Mucosa of descending colon (tissue), 3 donors: ENCODE measurements around the gene DLGAP5. TPM values are rescaled to one million over a fixed set of nuclear protein-coding genes. Genes with fewer than 3 reads are reported as not detected.

Experiments
- ATAC-seq: fragments of 200-7000 bp; cut with Tn5 transposase; one replicate; pipeline ENCODE4 v1.9.1; 2020; ENCODE audit warnings: mild to moderate bottlenecking, moderate library complexity
- DNase-seq, 3 donors: peaks; one replicate each; pipeline ENCODE4 v3.0.0-alpha.2; 2020
- H3K36me3 ChIP-seq: fragments of 200-600 bp; one replicate; pipeline ENCODE4 v1.8.0; 2021; ENCODE audit warnings: low read depth, mild to moderate bottlenecking
- H3K4me1 ChIP-seq: fragments of 200-600 bp; one replicate; pipeline ENCODE4 v1.8.0; 2021; ENCODE audit warnings: low read depth, mild to moderate bottlenecking
- H3K4me3 ChIP-seq: fragments of 200-600 bp; one replicate; pipeline ENCODE4 v1.8.0; 2021; ENCODE audit warnings: mild to moderate bottlenecking
- H3K9me3 ChIP-seq: fragments of 200-600 bp; one replicate; pipeline ENCODE4 v1.8.0; 2021; ENCODE audit warnings: mild to moderate bottlenecking
- intact Hi-C, 2 donors: fragments of 100-400 bp; cut with DNase I in 1 of 2; cut with micrococcal nuclease in 1 of 2; formaldehyde crosslinking; loops; one replicate each; pipeline versions ENCODE4 v1.11.0 to v1.11.1; 2022; cut with DNase I, micrococcal nuclease
- total RNA-seq, 3 donors: library from RNA; stranded (reverse); fragmentation: NEBNext Ultra II Directional in 2 of 3; extraction: Animal tissue kit (Norgen Biotek cat#: 25700) in 2 of 3; gene quantifications; one replicate each; pipeline versions ENCODE4 v1.2.1 to v1.2.4, GENCODE V29; 2021 to 2023
- TF ChIP-seq, protein P1 (sequence below): fragments of 200-600 bp; IDR thresholded peaks from one replicate; pipeline ENCODE4 v1.8.0; 2022; ENCODE audit warnings: antibody characterized with exemption, mild to moderate bottlenecking
- donor health status: DM: no; HTN: no; CAD: no; lungs with moderate emphysema.
- donor health status: DM: no; HTN: no; CAD: no.
- donor health status: DM: no; HTN: yes; CAD: no.

DLGAP5 gene
- total RNA-seq, 3 donors from 2014 or later = 2.0 to 13.7 (median 3.3) TPM

- TF ChIP-seq, protein P1, sequence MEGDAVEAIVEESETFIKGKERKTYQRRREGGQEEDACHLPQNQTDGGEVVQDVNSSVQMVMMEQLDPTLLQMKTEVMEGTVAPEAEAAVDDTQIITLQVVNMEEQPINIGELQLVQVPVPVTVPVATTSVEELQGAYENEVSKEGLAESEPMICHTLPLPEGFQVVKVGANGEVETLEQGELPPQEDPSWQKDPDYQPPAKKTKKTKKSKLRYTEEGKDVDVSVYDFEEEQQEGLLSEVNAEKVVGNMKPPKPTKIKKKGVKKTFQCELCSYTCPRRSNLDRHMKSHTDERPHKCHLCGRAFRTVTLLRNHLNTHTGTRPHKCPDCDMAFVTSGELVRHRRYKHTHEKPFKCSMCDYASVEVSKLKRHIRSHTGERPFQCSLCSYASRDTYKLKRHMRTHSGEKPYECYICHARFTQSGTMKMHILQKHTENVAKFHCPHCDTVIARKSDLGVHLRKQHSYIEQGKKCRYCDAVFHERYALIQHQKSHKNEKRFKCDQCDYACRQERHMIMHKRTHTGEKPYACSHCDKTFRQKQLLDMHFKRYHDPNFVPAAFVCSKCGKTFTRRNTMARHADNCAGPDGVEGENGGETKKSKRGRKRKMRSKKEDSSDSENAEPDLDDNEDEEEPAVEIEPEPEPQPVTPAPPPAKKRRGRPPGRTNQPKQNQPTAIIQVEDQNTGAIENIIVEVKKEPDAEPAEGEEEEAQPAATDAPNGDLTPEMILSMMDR = no peak
- Histone ChIP-seq H3K9me3 (no peaks in the 10 kb centered on the region), H3K4me1 (no peaks in the 10 kb centered on the region), H3K36me3 (peaks cover 20% of the 10 kb centered on the region), H3K4me3 (no peak overlapping the region)
- no peak for DNase-seq
- intact Hi-C loops = no loop called here
- ATAC-seq = no peak
These were observed 48.9 kb downstream of the DLGAP5 start for GRCh38 chr14:55142466-55142865.

GRCh38 chr14:55141825-55142224 is 49.6 kb downstream of the DLGAP5 start:
- ATAC-seq (peak; percentile 5), DNase-seq (no peak)
- intact Hi-C loops = no loop called here
- H3K4me1 ChIP-seq = peaks cover 6% of the 10 kb centered on the region
- TF ChIP-seq, protein P1 = no peak
- no peak overlapping the region for H3K4me3 ChIP-seq
- no peaks in the 10 kb centered on the region for H3K9me3 ChIP-seq
- peaks cover 20% of the 10 kb centered on the region for H3K36me3 ChIP-seq

DNA sequence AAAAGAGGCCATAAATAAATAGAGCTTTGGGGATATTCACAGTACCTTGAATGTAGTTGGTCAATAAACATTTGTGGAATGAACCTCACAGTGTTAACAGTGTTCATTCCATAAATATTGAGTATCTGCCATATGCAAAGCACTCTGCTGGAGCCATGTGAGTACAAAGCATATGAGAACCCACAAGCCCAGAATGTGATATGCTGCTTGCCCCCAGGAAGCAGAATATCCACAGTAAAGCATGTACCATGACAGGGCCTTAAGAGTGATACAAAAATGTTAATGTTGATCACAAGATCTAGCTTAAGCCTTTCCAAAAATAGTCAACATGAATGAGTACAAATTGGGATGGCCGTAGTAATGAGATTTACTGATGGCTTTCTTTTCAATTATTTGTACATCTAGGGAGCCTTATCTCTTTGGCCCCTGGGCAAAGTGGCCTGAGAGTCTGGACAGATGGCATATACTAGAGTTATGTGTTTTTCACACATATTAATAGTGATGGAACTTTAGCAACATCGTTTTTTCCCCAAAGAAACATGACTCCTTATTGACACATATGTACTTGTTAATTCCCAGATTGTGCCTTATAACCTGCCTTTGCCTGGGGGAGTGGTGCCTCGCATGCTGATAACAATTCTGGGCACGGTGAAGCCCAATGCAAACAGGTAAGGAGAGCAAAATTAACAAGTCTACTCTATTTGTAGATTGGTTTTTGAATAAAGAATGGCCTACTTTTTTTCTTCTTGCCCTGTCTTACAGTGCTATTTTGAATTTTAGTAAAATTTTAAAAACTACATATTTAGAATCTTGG is 51.5 kb downstream of the DLGAP5 start:
- Histone ChIP-seq H3K9me3 (no peaks in the 10 kb centered on the region), H3K4me1 (peaks cover 13% of the 10 kb centered on the region), H3K4me3 (no peak overlapping the region), H3K36me3 (peaks cover 20% of the 10 kb centered on the region)
- DNase-seq = no peak
- intact Hi-C loops = no loop called here
- TF ChIP-seq, protein P1 = no peak
- ATAC-seq = no peak

DNA sequence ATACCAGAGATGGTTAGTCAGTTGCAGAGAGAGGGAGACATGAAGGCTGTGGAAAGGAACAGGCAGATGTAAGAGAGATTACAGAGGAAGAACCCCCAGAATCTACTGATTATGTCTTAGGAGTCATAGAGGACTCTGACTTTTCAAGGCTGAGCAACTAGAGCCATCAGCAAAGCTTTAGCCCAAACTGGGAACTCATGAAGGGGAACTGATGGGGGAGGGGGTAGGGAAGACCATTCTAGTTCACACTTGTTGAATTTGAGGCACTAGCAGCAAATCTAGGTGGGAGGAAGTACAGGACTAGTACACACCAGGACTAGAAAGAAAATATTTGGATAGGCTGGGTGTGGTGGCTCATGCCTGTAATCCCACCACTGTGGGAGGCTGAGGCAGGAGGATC is 52.2 kb downstream of the DLGAP5 start:
- Histone ChIP-seq H3K36me3 (peaks cover 20% of the 10 kb centered on the region), H3K9me3 (no peaks in the 10 kb centered on the region), H3K4me1 (peaks cover 16% of the 10 kb centered on the region), H3K4me3 (no peak overlapping the region)
- DNase-seq (no peak), ATAC-seq (no peak)
- TF ChIP-seq, protein P1 = no peak
- intact Hi-C loops = no loop called here

DNA sequence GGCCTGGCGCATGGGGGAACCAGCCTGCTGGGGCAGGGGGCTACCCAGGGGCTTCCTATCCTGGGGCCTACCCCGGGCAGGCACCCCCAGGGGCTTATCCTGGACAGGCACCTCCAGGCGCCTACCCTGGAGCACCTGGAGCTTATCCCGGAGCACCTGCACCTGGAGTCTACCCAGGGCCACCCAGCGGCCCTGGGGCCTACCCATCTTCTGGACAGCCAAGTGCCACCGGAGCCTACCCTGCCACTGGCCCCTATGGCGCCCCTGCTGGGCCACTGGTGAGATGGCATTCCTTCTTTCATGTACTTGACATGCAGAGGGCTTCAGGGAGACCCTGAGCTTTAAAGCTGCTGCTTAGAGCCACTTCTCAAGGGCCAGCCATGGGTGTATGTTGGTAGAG is 53.3 kb downstream of the DLGAP5 start:
- peak; percentile 7 for ATAC-seq
- Histone ChIP-seq H3K4me1 (peaks cover 22% of the 10 kb centered on the region), H3K36me3 (peaks cover 20% of the 10 kb centered on the region), H3K9me3 (no peaks in the 10 kb centered on the region), H3K4me3 (no peak overlapping the region)
- no peak for DNase-seq
- TF ChIP-seq, protein P1 = no peak
- intact Hi-C loops = no loop called here
